ENCODE results near the gene PKHD1.

DNA sequence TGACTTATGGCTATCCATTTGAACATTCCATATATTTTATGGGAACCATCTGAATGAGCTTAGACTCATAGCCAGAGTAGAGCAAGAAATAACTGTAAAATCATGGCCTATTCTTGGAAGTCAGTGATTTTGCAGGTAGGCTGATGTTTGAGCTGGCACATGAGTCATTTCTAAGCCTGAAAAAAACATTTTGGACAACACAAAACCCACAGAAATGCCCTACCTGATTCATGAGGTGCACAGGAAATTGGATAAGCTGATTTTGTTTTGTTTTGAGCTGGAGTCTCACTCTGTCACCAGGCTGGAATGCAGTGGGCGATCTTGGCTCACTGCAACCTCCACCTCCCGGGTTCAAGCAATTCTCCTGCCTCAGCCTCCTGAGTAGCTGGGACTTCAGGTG lies 443.0 kb downstream of the PKHD1 start:
- no peak for TF ChIP-seq MYC (IDR thresholded peaks at IDR 0.05; ENCODE audit: low read depth, low read length)
- TF ChIP-seq, protein P1, sequence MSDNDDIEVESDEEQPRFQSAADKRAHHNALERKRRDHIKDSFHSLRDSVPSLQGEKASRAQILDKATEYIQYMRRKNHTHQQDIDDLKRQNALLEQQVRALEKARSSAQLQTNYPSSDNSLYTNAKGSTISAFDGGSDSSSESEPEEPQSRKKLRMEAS (IDR thresholded peaks at IDR 0.05; ENCODE audit: low read depth, low read length), result no peak
- TF ChIP-seq, protein P2, sequence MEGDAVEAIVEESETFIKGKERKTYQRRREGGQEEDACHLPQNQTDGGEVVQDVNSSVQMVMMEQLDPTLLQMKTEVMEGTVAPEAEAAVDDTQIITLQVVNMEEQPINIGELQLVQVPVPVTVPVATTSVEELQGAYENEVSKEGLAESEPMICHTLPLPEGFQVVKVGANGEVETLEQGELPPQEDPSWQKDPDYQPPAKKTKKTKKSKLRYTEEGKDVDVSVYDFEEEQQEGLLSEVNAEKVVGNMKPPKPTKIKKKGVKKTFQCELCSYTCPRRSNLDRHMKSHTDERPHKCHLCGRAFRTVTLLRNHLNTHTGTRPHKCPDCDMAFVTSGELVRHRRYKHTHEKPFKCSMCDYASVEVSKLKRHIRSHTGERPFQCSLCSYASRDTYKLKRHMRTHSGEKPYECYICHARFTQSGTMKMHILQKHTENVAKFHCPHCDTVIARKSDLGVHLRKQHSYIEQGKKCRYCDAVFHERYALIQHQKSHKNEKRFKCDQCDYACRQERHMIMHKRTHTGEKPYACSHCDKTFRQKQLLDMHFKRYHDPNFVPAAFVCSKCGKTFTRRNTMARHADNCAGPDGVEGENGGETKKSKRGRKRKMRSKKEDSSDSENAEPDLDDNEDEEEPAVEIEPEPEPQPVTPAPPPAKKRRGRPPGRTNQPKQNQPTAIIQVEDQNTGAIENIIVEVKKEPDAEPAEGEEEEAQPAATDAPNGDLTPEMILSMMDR (IDR thresholded peaks at IDR 0.05; ENCODE audit: low read depth, low read length), result no peak
